SK-N-SH (cell line): Measurements from ENCODE around the gene TTLL6. TPM values are rescaled to one million over a fixed set of nuclear protein-coding genes. Genes with fewer than 3 reads are reported as not detected.

Experiments used
- CTCF ChIA-PET: fragments of 300-600, 350-600 bp; formaldehyde crosslinking; extraction: SDS; loops from one replicate; lab custom pipeline; 2021; lab: Yijun Ruan, JAX
- POLR2A ChIA-PET: fragments of 350-600 bp; sonication (Branson Sonifier 250); formaldehyde crosslinking; extraction: SDS; loops from one replicate; lab custom pipeline; 2020; ENCODE audit warnings: antibody characterized with exemption, inconsistent platforms; lab: Yijun Ruan, JAX
- DNase-seq: peaks from one replicate; pipeline ENCODE4 v3.0.0; 2012
- H2AFZ ChIP-seq: fragments of 200-600 bp; sonication (generic); 2 replicates; pipeline ENCODE4 v1.8.1; 2016; ENCODE audit warnings: antibody characterized with exemption, mild to moderate bottlenecking, low read depth
- H3F3A ChIP-seq: fragments of 200-600 bp; sonication (generic); replicated peaks from 2 replicates; pipeline ENCODE3; 2016; ENCODE audit warnings: antibody characterized with exemption, mild to moderate bottlenecking; ENCODE audit not compliant: insufficient read depth
- H3K27ac ChIP-seq, 2 experiments: fragments of 200-500 bp in 1 of 2; fragments of 200-600 bp in 1 of 2; sonication (Bioruptor generic) in 1 of 2; sonication (generic), shearing (Covaris generic) in 1 of 2; 2 replicates each; pipeline versions ENCODE4 v1.5.1 to v1.6.1; 2014 to 2016; ENCODE audit warnings: low read depth in 2 of 2, inconsistent platforms in 1 of 2, low read length in 1 of 2, mild to moderate bottlenecking in 1 of 2, mixed read lengths in 1 of 2
- H3K27me3 ChIP-seq: fragments of 200-600 bp; sonication (generic), shearing (Covaris generic); 2 replicates; pipeline ENCODE4 v1.6.1; 2016; ENCODE audit warnings: mixed run types; ENCODE audit not compliant: insufficient read depth
- H3K36me3 ChIP-seq, 2 experiments: fragments of 200-500 bp in 1 of 2; fragments of 200-600 bp in 1 of 2; sonication (Bioruptor generic) in 1 of 2; sonication (generic) in 1 of 2; replicated peaks in 1 of 2; 2 replicates each; pipeline versions ENCODE3 to v1.5.1; 2014 to 2016; ENCODE audit warnings: low read length in 1 of 2, mild to moderate bottlenecking in 1 of 2; ENCODE audit not compliant: insufficient read depth in 2 of 2, control insufficient read depth in 1 of 2
- H3K4me1 ChIP-seq, 2 experiments: fragments of 200-500 bp in 1 of 2; fragments of 200-600 bp in 1 of 2; sonication (Bioruptor generic) in 1 of 2; sonication (generic), shearing (Covaris generic) in 1 of 2; 2 replicates each; pipeline versions ENCODE4 v1.5.1 to v1.6.1; 2014 to 2016; ENCODE audit warnings: low read depth in 1 of 2, low read length in 1 of 2, mixed run types in 1 of 2; ENCODE audit not compliant: insufficient read depth in 2 of 2, control insufficient read depth in 1 of 2
- H3K4me2 ChIP-seq: fragments of 200-600 bp; sonication (generic), shearing (Covaris generic); 2 replicates; pipeline ENCODE4 v1.6.1; 2017; ENCODE audit warnings: mixed run types
- H3K4me3 ChIP-seq, 2 experiments: fragments of 200-500 bp in 1 of 2; fragments of 200-600 bp in 1 of 2; sonication (Bioruptor generic) in 1 of 2; sonication (generic), shearing (Covaris generic) in 1 of 2; 2 replicates each; pipeline versions ENCODE4 v1.5.1 to v1.8.1; 2014 to 2016; ENCODE audit warnings: low read depth in 2 of 2, inconsistent platforms in 1 of 2, low read length in 1 of 2, mild to moderate bottlenecking in 1 of 2, mixed read lengths in 1 of 2, moderate library complexity in 1 of 2
- H3K79me2 ChIP-seq: fragments of 200-600 bp; sonication (generic); 2 replicates; pipeline ENCODE4 v1.8.1; 2017; ENCODE audit warnings: mild to moderate bottlenecking; ENCODE audit not compliant: insufficient read depth
- H3K9ac ChIP-seq: fragments of 200-600 bp; sonication (generic); 2 replicates; pipeline ENCODE4 v1.6.1; 2017; ENCODE audit warnings: mixed run types
- H3K9me2 ChIP-seq: fragments of 200-600 bp; sonication (generic); 2 replicates; pipeline ENCODE4 v1.6.1; 2017; ENCODE audit warnings: mixed run types
- H3K9me3 ChIP-seq: fragments of 200-600 bp; sonication (generic); 2 replicates; pipeline ENCODE4 v1.6.1; 2017; ENCODE audit warnings: mixed run types, mild to moderate bottlenecking, moderate library complexity
- H4K20me1 ChIP-seq: fragments of 200-600 bp; sonication (generic); 2 replicates; pipeline ENCODE4 v1.6.1; 2017; ENCODE audit warnings: mild to moderate bottlenecking, mixed run types; ENCODE audit not compliant: insufficient read depth
- CTCF ChIP-seq: fragments of 200-600 bp; sonication (generic); IDR thresholded peaks from 2 replicates; pipeline ENCODE4 v1.6.1; 2017; ENCODE audit warnings: antibody characterized with exemption, mild to moderate bottlenecking, moderate library complexity
- FOSL2 ChIP-seq: IDR thresholded peaks from 2 replicates; pipeline ENCODE4 v1.4.0; 2012; ENCODE audit warnings: low read depth, mild to moderate bottlenecking, moderate library complexity, borderline replicate concordance
- FOXM1 ChIP-seq: IDR thresholded peaks from 2 replicates; pipeline ENCODE4 v1.4.0; 2012; ENCODE audit warnings: low read depth, mild to moderate bottlenecking
- GABPA ChIP-seq: IDR thresholded peaks from 2 replicates; pipeline ENCODE4 v1.4.0; 2012; ENCODE audit warnings: low read depth, mild to moderate bottlenecking
- GATA2 ChIP-seq: sonication (generic); formaldehyde crosslinking; IDR thresholded peaks from 2 replicates; pipeline ENCODE4 v1.5.0; 2020; ENCODE audit warnings: mild to moderate bottlenecking, missing genetic modification reagents
- MEF2A ChIP-seq: IDR thresholded peaks from 2 replicates; pipeline ENCODE4 v1.4.0; 2012; ENCODE audit warnings: low read depth, borderline replicate concordance
- NFIC ChIP-seq: IDR thresholded peaks from 2 replicates; pipeline ENCODE4 v1.4.0; 2012; ENCODE audit warnings: borderline replicate concordance
- POLR2AphosphoS5 ChIP-seq: IDR thresholded peaks from 2 replicates; pipeline ENCODE4 v1.6.1; 2012; ENCODE audit warnings: low read depth, low read length
- RCOR1 ChIP-seq: fragments of 150-350 bp; IDR thresholded peaks from 2 replicates; pipeline ENCODE4 v1.6.1; 2017; ENCODE audit warnings: antibody characterized with exemption, low read length
- RXRA ChIP-seq: IDR thresholded peaks from 2 replicates; pipeline ENCODE4 v1.4.0; 2012; ENCODE audit warnings: low read depth, mild to moderate bottlenecking, borderline replicate concordance
- TAF1 ChIP-seq: IDR thresholded peaks from 2 replicates; pipeline ENCODE4 v1.6.1; 2012; ENCODE audit warnings: low read depth, mild to moderate bottlenecking, low read length, moderate library complexity, borderline replicate concordance
- TEAD4 ChIP-seq: IDR thresholded peaks from 2 replicates; pipeline ENCODE4 v1.4.0; 2012; ENCODE audit warnings: mild to moderate bottlenecking, borderline replicate concordance; ENCODE audit not compliant: insufficient read depth
- USF1 ChIP-seq: IDR thresholded peaks from 2 replicates; pipeline ENCODE4 v1.4.0; 2012; ENCODE audit warnings: low read depth, borderline replicate concordance
- ZBTB33 ChIP-seq: IDR thresholded peaks from 2 replicates; pipeline ENCODE4 v1.4.0; 2012; ENCODE audit warnings: low read depth, borderline replicate concordance
- WGBS: methylation state at CpG from one replicate; pipeline ENCODE4 v1.1.6; 2017; ENCODE audit warnings: low lambda C conversion rate; 5-methylcytosine and 5-hydroxymethylcytosine counted together
- polyA plus RNA-seq, 3 experiments: library from polyadenylated mRNA; depleted of rRNA; stranded (reverse); fragments of >200 nt; gene quantifications; 2 replicates each; pipeline ENCODE4 v1.2.3, GENCODE V29; 2012

The TTLL6 gene
- polyA plus RNA-seq, 1 of the 3 experiments (the other 2 are of a cell fraction), result 3.1 TPM

GRCh38 chr17:48748718-48749566 is 68.1 kb downstream of the TTLL6 start:
- no peaks in the 10 kb centered on the region for H3F3A ChIP-seq
- H3K36me3 ChIP-seq, result no peaks in the 10 kb centered on the region
- no peak overlapping the region for H3K9ac ChIP-seq
- no peaks in the 10 kb centered on the region for H3K9me2 ChIP-seq
- H3K27me3 ChIP-seq, result peaks cover 98% of the 10 kb centered on the region
- CTCF ChIA-PET, result interaction anchor here (1.0 to 5.3 kb wide), 8 partner anchors 18 to 287 kb away, joined by 3 to 29 read pairs (median 4); no protein-coding TSS in a partner anchor
- WGBS, result 14% methylated on average over 16 of the region's 16 CpGs
- H3K4me3 ChIP-seq, result no peak overlapping the region
- H3K27ac ChIP-seq, result no peak overlapping the region
- TF ChIP-seq USF1 (no peak), FOXM1 (no peak), FOSL2 (no peak), ZBTB33 (no peak), MEF2A (no peak), CTCF (no peak), RCOR1 (no peak), TAF1 (no peak), RXRA (no peak), TEAD4 (no peak), NFIC (no peak), GATA2 (CRISPR knock-in tag) (no peak), POLR2AphosphoS5 (no peak), GABPA (no peak)
- H3K4me1 ChIP-seq, result no peaks in the 10 kb centered on the region
- no peak overlapping the region for H2AFZ ChIP-seq
- DNase-seq, result no peak
- no peaks in the 10 kb centered on the region for H3K79me2 ChIP-seq
- no peak overlapping the region for H3K4me2 ChIP-seq
- H3K9me3 ChIP-seq, result no peaks in the 10 kb centered on the region; the same call in 1 of the 2 replicates
- POLR2A ChIA-PET, result no interaction called here
- no peaks in the 10 kb centered on the region for H4K20me1 ChIP-seq
